Smooth muscle cell (in vitro differentiated cells): ENCODE results near the gene USP16. TPM values are rescaled to one million over a fixed set of nuclear protein-coding genes. Genes with fewer than 3 reads are reported as not detected.

Experiments
- DNase-seq: peaks from one replicate; lab custom pipeline; 2025; ENCODE audit not compliant: unreplicated experiment; lab: John Stamatoyannopoulos, UW
- H2AFZ ChIP-seq: fragments of 200-600 bp; sonication (generic); 2 replicates; pipeline ENCODE4 v1.6.0; 2016; ENCODE audit warnings: antibody characterized with exemption, low read depth, mild to moderate bottlenecking
- H3F3A ChIP-seq: fragments of 200-600 bp; sonication (generic); 2 replicates; pipeline ENCODE4 v1.6.0; 2017; ENCODE audit warnings: antibody characterized with exemption, low read depth
- H3K27ac ChIP-seq: fragments of 200-600 bp; sonication (generic); 2 replicates; pipeline ENCODE4 v1.5.1; 2016; ENCODE audit warnings: low read depth, mild to moderate bottlenecking
- H3K27me3 ChIP-seq: fragments of 200-600 bp; sonication (generic); 2 replicates; pipeline ENCODE4 v1.6.1; 2016; ENCODE audit warnings: low read depth, mild to moderate bottlenecking
- H3K36me3 ChIP-seq: fragments of 200-600 bp; sonication (generic); 2 replicates; pipeline ENCODE4 v1.5.1; 2016; ENCODE audit warnings: low read depth
- H3K4me1 ChIP-seq: fragments of 200-600 bp; sonication (generic); 2 replicates; pipeline ENCODE4 v1.5.1; 2016; ENCODE audit warnings: low read depth
- H3K4me2 ChIP-seq: fragments of 200-600 bp; sonication (generic); 2 replicates; pipeline ENCODE4 v1.6.0; 2016; ENCODE audit warnings: mild to moderate bottlenecking
- H3K4me3 ChIP-seq: fragments of 200-600 bp; sonication (generic); 2 replicates; pipeline ENCODE4 v1.5.1; 2016; ENCODE audit warnings: mild to moderate bottlenecking
- H3K79me2 ChIP-seq: fragments of 200-600 bp; sonication (generic); 2 replicates; pipeline ENCODE4 v1.6.0; 2016; ENCODE audit warnings: low read depth, mild to moderate bottlenecking
- H3K9ac ChIP-seq: fragments of 200-600 bp; sonication (generic); 2 replicates; pipeline ENCODE4 v1.6.0; 2016; ENCODE audit warnings: low read depth
- H3K9me3 ChIP-seq: fragments of 200-600 bp; sonication (generic); replicated peaks from 2 replicates; pipeline ENCODE4 v1.5.1; 2016; ENCODE audit warnings: low read depth
- H4K20me1 ChIP-seq: fragments of 200-600 bp; sonication (generic); 2 replicates; pipeline ENCODE4 v1.6.0; 2016; ENCODE audit warnings: low read depth
- WGBS: methylation state at CpG from one replicate; pipeline ENCODE4 v1.1.7; 2016; ENCODE audit warnings: low lambda C conversion rate; 5-methylcytosine and 5-hydroxymethylcytosine counted together
- polyA plus RNA-seq: library from polyadenylated mRNA; unstranded; fragments of >200 nt; fragmentation: Nextera tagmentation; extraction: Ambion mirVana; gene quantifications from 2 replicates; pipeline ENCODE4 v1.2.1, GENCODE V29; 2016
- total RNA-seq: library from RNA; depleted of rRNA; stranded (reverse); fragments of >200 nt; gene quantifications from 2 replicates; pipeline ENCODE4 v1.2.3, GENCODE V29; 2014
- TF ChIP-seq, protein P1 (sequence below): fragments of 200-600 bp; sonication (generic); IDR thresholded peaks from 2 replicates; pipeline ENCODE4 v1.5.1; 2017; ENCODE audit warnings: borderline replicate concordance, mild to moderate bottlenecking, antibody characterized with exemption; ENCODE audit not compliant: insufficient read depth, poor library complexity, severe bottlenecking

The USP16 gene
- total and polyA plus RNA-seq, 2 experiments from 2014 or later: 25.9 to 37.0 TPM

- Histone ChIP-seq H3K79me2 (peaks cover 51% of the 10 kb centered on the region), H3K27me3 (no peaks in the 10 kb centered on the region), H3K9ac (peak overlapping the region; percentile 97), H3K4me1 (peaks cover 12% of the 10 kb centered on the region), H2AFZ (peak overlapping the region; percentile 65), H3K9me3 (no peaks in the 10 kb centered on the region), H3F3A (no peaks in the 10 kb centered on the region), H3K27ac (peak overlapping the region; percentile 93), H3K4me3 (peak overlapping the region; percentile 80), H4K20me1 (peaks cover 46% of the 10 kb centered on the region), H3K36me3 (peaks cover 6% of the 10 kb centered on the region), H3K4me2 (peak overlapping the region; percentile 86)
- WGBS: 0% methylated on average over 13 of the region's 13 CpGs
- TF ChIP-seq, protein P1, sequence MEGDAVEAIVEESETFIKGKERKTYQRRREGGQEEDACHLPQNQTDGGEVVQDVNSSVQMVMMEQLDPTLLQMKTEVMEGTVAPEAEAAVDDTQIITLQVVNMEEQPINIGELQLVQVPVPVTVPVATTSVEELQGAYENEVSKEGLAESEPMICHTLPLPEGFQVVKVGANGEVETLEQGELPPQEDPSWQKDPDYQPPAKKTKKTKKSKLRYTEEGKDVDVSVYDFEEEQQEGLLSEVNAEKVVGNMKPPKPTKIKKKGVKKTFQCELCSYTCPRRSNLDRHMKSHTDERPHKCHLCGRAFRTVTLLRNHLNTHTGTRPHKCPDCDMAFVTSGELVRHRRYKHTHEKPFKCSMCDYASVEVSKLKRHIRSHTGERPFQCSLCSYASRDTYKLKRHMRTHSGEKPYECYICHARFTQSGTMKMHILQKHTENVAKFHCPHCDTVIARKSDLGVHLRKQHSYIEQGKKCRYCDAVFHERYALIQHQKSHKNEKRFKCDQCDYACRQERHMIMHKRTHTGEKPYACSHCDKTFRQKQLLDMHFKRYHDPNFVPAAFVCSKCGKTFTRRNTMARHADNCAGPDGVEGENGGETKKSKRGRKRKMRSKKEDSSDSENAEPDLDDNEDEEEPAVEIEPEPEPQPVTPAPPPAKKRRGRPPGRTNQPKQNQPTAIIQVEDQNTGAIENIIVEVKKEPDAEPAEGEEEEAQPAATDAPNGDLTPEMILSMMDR: no peak
- no peak for DNase-seq
These were observed 48.4 kb downstream of the USP16 start for GRCh38 chr21:29072873-29073221.

GRCh38 chr21:29073222-29074006 is 48.9 kb downstream of the USP16 start, which contains the start of gene CCT8:
Gene CCT8 (minus strand): TSS chr21:29073648. CDS start chr21:29073590, 58 bp downstream.
- H3K4me1 ChIP-seq: peaks cover 12% of the 10 kb centered on the region

GRCh38 chr21:29074007-29074376 is 49.5 kb downstream of the USP16 start:
- Histone ChIP-seq H3K79me2 (peaks cover 43% of the 10 kb centered on the region), H3K36me3 (peaks cover 3% of the 10 kb centered on the region), H3K27me3 (no peaks in the 10 kb centered on the region), H3K4me1 (peaks cover 12% of the 10 kb centered on the region), H3K27ac (peak overlapping the region; percentile 75), H3K9ac (peak overlapping the region; percentile 81), H3K4me3 (peak overlapping the region; percentile 80), H3K4me2 (peak overlapping the region; percentile 88), H4K20me1 (peaks cover 36% of the 10 kb centered on the region), H2AFZ (peak overlapping the region; percentile 92), H3K9me3 (no peaks in the 10 kb centered on the region), H3F3A (no peaks in the 10 kb centered on the region)
- TF ChIP-seq, protein P1: no peak
- 14% methylated on average over 9 of the region's 9 CpGs for WGBS
- no peak for DNase-seq

More at GRCh38 chr21:29073222-29074006, 48.9 kb downstream of the USP16 start, which contains the start of gene CCT8:
- Histone ChIP-seq H3K27ac (peak within 1 kb of the TSS; percentile 93), H3K9ac (peak within 1 kb of the TSS; percentile 97), H3K4me2 (peak within 1 kb of the TSS; percentile 88), H3K36me3 (peaks cover 6% of the 10 kb centered on the region), H3K27me3 (no peaks in the 10 kb centered on the region), H3K79me2 (peaks cover 45% of the 10 kb centered on the region), H2AFZ (peak within 1 kb of the TSS; percentile 92), H3F3A (no peaks in the 10 kb centered on the region), H3K9me3 (no peaks in the 10 kb centered on the region), H3K4me3 (peak within 1 kb of the TSS; percentile 80), H4K20me1 (peaks cover 42% of the 10 kb centered on the region)
- peak; percentile 83 for DNase-seq
- under 1% methylated on average over 62 of the region's 62 CpGs for WGBS
- TF ChIP-seq, protein P1: no peak
